CD4-positive, alpha-beta T cell treated with Interleukin-4 for 4 hours (primary cell): ENCODE data around the gene PRKG1.

Experiments
- DNase-seq: peaks from one replicate; pipeline ENCODE4 v3.0.0-alpha.2; 2020

Gene PRKG1

GRCh38 chr10:52258799-52259425 lies 1184.6 kb downstream of the PRKG1 start:
- no peak for DNase-seq

- DNase-seq: no peak
Observed at GRCh38 chr10:52259426-52259812, 1185.1 kb downstream of the PRKG1 start.

GRCh38 chr10:52261362-52261761 lies 1187.1 kb downstream of the PRKG1 start:
- no peak for DNase-seq

DNA sequence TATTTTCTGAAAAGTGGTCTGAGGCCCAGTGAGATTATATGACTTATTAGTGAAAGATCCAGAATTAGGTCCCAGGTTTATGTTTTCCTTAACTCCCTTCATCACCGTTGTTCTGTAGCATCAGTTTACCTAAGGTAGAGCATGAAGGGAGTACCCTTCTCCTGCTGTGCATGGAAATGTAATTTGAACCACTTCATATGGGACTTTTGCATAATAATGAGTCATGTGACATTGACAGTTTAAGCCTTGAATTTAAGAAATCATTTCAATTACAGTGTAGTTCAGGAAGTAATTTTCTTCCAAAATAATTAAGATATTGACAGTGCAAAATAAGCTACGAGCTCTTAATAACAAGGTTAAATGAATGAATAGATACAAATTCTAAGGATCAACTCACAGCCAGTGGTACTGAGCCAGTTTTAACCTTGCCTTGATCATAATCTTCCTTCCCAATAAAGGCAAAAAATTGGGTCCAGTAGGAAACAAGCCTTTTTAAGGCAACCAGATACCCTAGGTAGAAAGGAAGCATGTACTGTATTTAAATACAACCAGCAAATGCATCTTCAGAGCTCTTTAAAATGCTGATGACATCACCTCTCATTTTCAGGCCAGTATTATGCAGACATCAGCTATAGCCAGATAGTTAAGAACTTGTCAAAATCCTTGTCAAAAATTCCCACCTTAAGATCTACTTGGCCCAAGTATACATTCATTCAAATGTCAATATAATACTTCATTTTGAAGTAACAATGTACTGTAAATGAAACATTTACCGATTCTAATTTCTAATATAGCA lies 1191.0 kb downstream of the PRKG1 start:
- no peak for DNase-seq

- no peak for DNase-seq
Observed at GRCh38 chr10:52266858-52267257, 1192.6 kb downstream of the PRKG1 start.

DNA sequence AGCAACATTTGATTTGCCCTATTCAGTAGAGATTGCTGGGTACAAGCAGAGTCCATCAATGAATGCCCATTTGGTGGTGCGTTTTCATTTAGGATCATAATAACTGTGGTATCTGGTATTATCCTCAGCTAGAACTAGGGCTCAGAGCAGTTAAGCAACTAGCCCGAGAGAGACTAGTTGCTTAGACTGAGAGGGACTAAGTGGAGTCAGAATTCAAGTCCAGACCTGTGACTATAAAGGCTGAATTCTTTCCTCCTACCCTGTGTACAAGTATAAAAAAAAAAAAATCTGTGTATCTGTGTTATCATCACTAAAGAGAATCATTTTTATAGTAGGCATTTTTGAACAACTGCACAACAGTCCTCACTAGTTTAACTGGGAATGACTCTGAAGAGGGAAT lies 1194.5 kb downstream of the PRKG1 start:
- DNase-seq: no peak

DNA sequence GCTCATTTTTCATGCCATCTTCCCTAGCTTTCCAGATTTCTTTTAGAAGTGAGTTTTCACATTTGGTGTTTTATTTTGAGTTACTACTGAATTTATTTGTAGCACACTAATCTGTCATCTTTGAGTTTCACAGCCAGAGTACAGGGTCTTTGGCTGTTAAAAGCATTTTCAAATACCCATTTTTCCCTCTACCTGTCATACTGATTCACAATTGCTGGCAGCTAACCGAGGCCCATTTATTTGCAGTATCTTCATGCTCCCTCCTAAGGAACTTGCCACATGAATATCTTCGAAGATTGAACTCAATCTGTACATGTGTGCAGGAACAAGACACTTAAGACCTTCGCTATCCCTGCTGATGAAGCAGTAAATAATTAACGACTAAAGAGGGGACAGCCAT lies 1194.9 kb downstream of the PRKG1 start:
- DNase-seq: no peak

- no peak for DNase-seq
Observed at GRCh38 chr10:52276163-52276562, 1201.9 kb downstream of the PRKG1 start.

DNA sequence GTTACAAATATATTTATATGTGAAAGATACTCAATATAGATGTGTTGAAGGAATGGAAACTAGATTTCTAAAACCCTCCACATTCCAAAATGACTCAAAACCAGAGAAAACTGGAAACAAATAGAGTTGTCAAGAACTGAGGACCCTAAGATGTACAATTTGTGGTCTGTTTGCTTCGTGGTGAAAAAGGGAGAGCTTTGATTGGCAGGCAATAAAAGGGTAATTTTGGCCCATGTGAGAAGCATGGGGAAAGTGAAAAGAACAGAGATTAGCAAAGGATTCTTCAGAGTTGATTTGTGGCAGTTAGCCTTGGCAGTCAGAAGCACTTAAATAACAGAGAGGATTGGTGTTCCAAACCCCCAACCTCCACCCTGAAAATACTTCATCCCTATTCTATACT lies 1202.7 kb downstream of the PRKG1 start:
- DNase-seq: no peak

DNA sequence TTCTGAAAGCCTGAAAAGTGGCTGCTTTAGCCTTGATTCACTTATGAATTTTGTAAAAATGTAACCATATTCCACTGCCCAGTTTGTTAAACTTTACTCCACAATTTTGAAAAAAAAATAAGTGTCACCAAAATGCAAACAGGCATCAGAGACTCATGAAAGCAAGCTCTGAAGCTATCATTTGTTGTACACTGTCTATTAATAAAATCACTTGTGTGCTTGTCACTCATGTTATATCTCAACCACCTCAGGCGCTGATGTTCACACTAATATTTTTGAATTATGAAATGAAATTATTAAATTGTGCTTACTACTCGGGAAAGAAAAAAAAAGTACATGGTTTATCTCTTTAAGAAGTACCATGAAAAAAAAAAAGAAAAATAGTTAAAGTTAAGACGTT lies 1205.3 kb downstream of the PRKG1 start:
- no peak for DNase-seq

GRCh38 chr10:52280051-52280450 lies 1205.8 kb downstream of the PRKG1 start:
- DNase-seq: no peak

DNA sequence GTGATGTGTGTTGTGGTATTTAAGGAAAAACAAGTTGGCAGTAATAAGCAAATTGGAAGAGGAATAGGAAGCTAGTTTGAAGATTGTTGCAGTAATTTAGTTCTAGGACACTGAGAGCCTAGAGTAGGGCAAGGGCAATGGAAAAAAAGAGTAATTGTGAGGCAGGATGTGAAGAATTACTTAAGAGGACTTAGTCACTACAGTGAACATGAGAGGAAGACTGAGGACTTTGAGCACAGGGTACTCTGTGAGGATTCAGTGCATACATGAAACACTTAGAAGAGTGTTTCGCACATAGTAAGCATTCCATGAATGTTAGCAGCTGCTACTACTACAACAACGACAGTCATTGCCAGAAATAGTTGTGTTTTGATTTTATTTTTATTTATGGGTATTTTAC lies 1208.9 kb downstream of the PRKG1 start:
- DNase-seq: no peak

DNA sequence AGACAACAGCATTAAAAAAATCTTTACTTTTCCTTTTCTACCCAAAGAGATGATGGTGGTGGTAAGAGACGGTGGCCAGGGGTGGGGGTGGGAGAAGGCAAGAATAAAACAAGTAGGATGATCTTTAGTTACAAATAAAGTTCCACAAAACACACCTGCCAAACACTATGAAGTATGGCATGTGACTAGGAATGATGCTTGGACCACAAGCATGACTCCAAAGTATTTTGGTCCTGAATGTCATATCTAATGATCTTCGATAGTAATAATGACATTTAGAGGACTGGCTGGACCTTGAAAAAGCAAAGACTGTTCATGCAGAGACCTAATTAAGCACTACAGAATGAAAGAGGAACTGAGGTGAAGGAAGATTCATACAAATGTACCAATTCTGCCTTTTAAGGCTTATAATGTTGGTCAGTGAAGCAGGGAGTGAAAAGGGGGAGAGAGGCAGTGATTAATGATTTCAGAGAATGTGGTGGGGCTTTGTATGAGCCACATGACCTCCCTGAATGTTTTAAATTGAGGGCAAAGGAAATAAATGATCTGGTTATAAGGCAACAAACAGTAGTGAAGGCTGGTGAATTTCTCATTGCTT lies 1210.2 kb downstream of the PRKG1 start:
- DNase-seq: no peak

DNA sequence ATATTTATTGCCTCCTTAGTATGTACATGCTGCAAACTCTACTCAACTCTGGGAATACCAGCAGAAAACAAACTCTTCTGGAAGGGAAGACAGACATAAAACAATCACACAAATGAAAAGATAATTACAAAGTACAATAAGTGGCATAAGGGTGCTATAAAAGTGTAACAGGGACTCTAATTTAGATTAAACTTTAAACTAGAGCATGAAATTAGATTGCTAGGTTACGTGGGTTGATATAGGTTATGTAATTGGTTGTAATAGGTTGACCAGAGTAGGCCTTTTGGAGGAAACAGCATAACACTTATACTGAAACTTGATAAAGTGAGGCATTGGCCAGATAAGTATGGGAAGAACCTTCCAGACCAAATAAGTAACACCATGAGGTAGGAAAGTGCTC lies 1213.6 kb downstream of the PRKG1 start:
- DNase-seq: no peak

GRCh38 chr10:52297747-52298146 lies 1223.5 kb downstream of the PRKG1 start:
- DNase-seq: no peak

GRCh38 chr10:52300599-52301277 lies 1226.5 kb downstream of the PRKG1 start:
- no peak for DNase-seq

DNA sequence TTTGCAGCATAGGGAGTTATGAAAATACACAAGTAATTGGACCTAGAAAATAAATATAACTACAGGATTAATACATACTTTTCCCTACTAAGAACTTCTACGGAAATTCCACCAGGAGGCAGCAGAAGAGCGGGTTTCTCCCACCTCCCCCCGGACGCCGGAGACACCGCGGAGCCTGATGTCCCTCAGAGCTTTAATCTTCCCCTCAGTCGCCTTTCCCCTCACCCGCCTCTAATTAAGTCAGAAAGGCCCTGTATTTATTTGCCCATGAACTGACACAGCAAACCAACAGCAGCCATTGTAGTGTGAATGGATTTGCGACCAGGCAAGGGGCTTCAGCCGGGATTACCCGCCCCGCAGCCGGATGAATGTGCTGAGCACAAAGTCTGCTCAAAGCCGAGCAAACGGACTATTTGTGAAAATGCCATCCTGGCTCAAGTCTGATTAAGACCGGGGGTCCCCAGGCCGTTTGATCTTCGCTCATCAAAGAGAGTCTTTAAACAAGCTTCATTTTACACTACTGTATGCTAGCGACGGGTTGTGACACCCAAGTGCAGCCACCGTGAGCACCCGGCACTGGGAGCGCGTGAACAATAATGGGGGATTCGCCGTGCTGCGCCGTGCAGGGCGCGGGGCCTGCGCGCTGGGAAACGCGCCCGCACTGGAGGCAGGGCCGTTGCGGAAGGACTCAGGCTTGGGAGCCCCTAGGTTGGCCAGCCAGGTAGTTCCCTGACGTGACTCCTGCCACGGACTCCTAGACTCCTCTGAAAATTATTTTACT lies 1234.2 kb downstream of the PRKG1 start:
- no peak for DNase-seq

- DNase-seq: no peak
Observed at GRCh38 chr10:52312942-52313255, 1238.6 kb downstream of the PRKG1 start.

DNA sequence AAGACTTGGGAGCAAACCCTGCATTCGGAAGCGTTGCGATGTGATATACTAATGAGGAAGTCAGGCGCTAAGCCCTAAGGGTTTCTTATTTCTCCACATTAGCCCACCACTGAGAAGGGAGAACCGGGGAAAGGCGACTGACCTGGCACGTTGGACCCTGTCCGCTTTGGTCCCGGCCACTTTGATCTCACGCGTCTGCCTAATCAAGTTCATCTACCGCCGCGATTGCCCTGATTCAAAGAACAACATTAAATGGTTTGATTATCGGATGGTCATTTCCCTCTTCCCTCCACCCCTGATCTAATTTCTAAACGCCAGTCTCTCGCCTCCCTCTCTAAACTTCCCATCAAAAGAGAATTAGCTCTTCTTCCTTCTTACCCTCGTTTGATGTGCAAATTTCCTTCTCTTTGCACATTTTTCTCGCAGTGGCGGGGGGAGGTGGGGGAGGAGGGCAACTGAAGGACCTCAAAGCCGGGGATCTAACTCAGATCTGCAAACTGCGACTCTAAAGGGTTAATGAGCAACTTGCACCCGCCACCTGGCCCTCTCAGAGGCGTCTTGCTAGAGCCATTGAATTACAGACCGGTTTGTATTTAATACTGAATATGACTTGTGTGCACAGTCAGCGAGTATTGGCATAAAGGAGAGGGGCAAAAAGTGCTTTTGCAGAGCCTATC lies 1239.1 kb downstream of the PRKG1 start:
- no peak for DNase-seq

- no peak for DNase-seq
Observed at GRCh38 chr10:52313933-52314821, 1239.9 kb downstream of the PRKG1 start, which contains the start of gene DKK1. TSS of gene DKK1 (plus strand) at chr10:52314281. CDS start at chr10:52314435, 154 bp downstream.

DNA sequence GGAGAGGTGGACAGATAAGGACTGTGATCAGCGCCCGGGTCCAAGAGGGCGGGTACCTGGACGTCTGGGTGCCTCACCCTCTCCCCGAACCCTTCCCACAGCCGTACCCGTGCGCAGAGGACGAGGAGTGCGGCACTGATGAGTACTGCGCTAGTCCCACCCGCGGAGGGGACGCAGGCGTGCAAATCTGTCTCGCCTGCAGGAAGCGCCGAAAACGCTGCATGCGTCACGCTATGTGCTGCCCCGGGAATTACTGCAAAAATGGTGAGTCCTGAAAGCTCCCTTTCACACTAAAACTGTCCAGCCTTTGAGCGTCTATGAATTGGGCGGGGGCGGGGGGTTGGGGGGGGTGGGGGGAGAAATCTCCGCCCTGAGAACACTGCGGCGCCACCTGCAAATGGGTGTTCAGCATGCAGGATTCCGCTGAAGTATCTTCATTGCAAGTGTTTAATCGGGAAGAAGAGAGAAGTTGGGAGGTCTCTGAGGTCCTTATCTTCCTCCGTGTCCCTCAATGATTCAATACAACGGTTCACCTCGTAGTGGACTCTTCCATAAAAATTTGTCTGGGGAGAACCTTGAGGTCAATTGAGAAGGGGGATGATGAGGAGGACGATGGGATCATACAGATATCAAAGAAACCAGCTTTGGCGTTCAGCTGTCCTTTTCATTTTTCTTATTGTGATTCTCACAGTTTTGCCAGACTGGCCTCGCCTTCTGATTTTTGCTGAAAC lies 1240.7 kb downstream of the PRKG1 start:
- DNase-seq: no peak
